ENCODE results near the gene EYS.
"Not testable (repeated sequence)": the region's sequence is repeated elsewhere in the genome, so short reads cannot be mapped to it uniquely, and the experiment has no call there.

EYS gene

GRCh38 chr6:63803371-63803770 is 1903.7 kb downstream of the EYS start:
- no peak for TF ChIP-seq CTCF (IDR thresholded peaks at IDR 0.05; ENCODE audit: control extremely low read depth, extremely low read depth, low read depth, missing control alignments)
- POLR2A ChIA-PET, result no interaction called here
- DNase-seq (ENCODE audit: extremely low spot score), result no peak
- CTCF ChIA-PET, result interaction anchor here (0.8 to 5.5 kb wide), 8 partner anchors 11 to 496 kb away, joined by 3 to 58 read pairs (median 8); no protein-coding TSS in a partner anchor

DNA sequence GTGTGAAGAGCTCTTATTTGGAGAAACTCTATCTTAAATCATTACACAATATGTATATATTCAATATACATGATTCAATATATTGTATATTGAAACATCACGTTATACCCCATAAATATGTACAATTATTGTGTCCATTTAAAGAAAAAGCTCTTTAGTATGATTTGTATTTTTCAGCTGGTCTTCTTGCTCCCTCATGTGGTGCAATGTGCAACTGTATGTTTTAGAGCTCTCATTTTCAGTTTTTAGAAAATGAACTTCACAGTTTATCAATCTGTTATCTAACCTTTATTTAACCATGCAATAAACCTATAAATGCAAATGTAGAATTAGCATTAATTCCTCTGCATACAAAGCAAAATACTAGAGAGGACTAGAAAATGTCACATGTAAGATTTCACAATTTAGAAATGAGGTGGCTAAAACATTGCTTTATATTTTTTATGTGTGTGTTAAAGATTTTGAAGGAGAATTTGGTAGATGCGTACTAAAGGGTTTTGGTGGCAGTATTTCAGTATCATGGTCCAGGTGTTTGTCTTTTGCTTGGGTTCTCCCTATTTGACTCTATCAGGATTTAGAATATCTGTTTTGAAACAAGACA is 1904.3 kb downstream of the EYS start:
- ChIA-PET CTCF (interaction anchor here (0.6 to 5.5 kb wide), 26 partner anchors 8 to 1993 kb away, joined by 3 to 58 read pairs (median 4); no protein-coding TSS in a partner anchor), POLR2A (interaction anchor here (0.7 kb wide), 1 partner anchor 476 kb away, joined by 3 read pairs; no protein-coding TSS in a partner anchor)
- TF ChIP-seq CTCF (IDR thresholded peaks at IDR 0.05; ENCODE audit: control extremely low read depth, extremely low read depth, low read depth, missing control alignments), result peak; percentile 61
- DNase-seq (ENCODE audit: extremely low spot score), result peak; percentile 23

GRCh38 chr6:63800386-63800785 is 1906.6 kb downstream of the EYS start:
- DNase-seq (ENCODE audit: extremely low spot score); POLR2A ChIA-PET: not testable (repeated sequence)
- CTCF ChIA-PET, result interaction anchor here (0.7 to 5.5 kb wide), 6 partner anchors 11 to 449 kb away, joined by 3 to 58 read pairs (median 8); no protein-coding TSS in a partner anchor

- CTCF ChIA-PET, result interaction anchor here (1.4 to 3.3 kb wide), 3 partner anchors 10 to 447 kb away, joined by 3 to 11 read pairs (median 5); no protein-coding TSS in a partner anchor
- POLR2A ChIA-PET, result no interaction called here
- no peak for TF ChIP-seq CTCF (IDR thresholded peaks at IDR 0.05; ENCODE audit: control extremely low read depth, extremely low read depth, low read depth, missing control alignments)
- DNase-seq (ENCODE audit: extremely low spot score), result no peak
These were observed 1907.2 kb downstream of the EYS start for GRCh38 chr6:63799813-63800212.

- ChIA-PET POLR2A (interaction anchor here (0.7 kb wide), 1 partner anchor 45 kb away, joined by 5 read pairs; no protein-coding TSS in a partner anchor), CTCF (interaction anchor here (1.4 to 3.3 kb wide), 3 partner anchors 10 to 447 kb away, joined by 3 to 11 read pairs (median 5); no protein-coding TSS in a partner anchor)
- DNase-seq (ENCODE audit: extremely low spot score), result no peak
- TF ChIP-seq CTCF (IDR thresholded peaks at IDR 0.05; ENCODE audit: control extremely low read depth, extremely low read depth, low read depth, missing control alignments), result no peak
These were observed 1907.7 kb downstream of the EYS start for GRCh38 chr6:63799313-63799712.

- DNase-seq (ENCODE audit: extremely low spot score), result no peak
- CTCF ChIA-PET, result interaction anchor here (1.9 kb wide), 1 partner anchor 446 kb away, joined by 5 read pairs; no protein-coding TSS in a partner anchor
- POLR2A ChIA-PET, result no interaction called here
- TF ChIP-seq CTCF (IDR thresholded peaks at IDR 0.05; ENCODE audit: control extremely low read depth, extremely low read depth, low read depth, missing control alignments), result no peak
These were observed 1908.6 kb downstream of the EYS start for GRCh38 chr6:63798378-63798777.

DNA sequence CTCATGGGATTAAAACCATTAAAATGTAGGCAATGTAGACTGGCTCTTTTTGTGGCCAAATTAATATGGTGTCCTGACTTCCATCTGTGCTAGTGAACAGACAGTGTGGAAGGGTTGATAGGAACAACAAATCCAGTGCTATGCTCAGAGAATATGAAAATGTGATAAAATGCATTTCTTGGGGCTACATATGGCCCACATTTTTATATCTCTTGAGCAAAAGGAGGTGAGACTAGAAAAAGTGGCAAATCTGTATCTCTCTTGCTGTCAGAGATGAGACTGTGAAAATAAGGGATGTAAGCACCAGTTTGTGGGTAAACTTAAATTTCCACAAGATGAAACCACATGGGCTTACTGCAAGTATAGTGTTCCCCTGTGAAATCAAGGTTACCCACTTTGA is 1909.3 kb downstream of the EYS start:
- DNase-seq (ENCODE audit: extremely low spot score), result no peak
- CTCF ChIA-PET, result no interaction called here
- TF ChIP-seq CTCF (IDR thresholded peaks at IDR 0.05; ENCODE audit: control extremely low read depth, extremely low read depth, low read depth, missing control alignments), result no peak
- POLR2A ChIA-PET, result no interaction called here

All from GM10248 (cell line).